Liver (tissue), 9 donors: ENCODE results near the gene PARP9. TPM values are rescaled to one million over a fixed set of nuclear protein-coding genes. Genes with fewer than 3 reads are reported as not detected.

ENCODE experiments used
- DNase-seq: peaks from one replicate; pipeline ENCODE4 v3.0.0-alpha.2; 2017; ENCODE audit warnings: low spot score
- H3K27ac ChIP-seq, 2 donors: one replicate each; pipeline ENCODE4 v1.7.0; 2013; ENCODE audit warnings: inconsistent platforms in 2 of 2, low read length in 2 of 2, control low read depth in 1 of 2, low read depth in 1 of 2, mild to moderate bottlenecking in 1 of 2
- H3K27me3 ChIP-seq, 4 donors: one replicate each; pipeline versions ENCODE4 v1.6.1 to v1.7.0; 2013; ENCODE audit warnings: low read length in 3 of 4, inconsistent platforms in 1 of 4, mild to moderate bottlenecking in 1 of 4, moderate library complexity in 1 of 4; ENCODE audit not compliant: control insufficient read depth in 4 of 4, insufficient read depth in 4 of 4
- H3K36me3 ChIP-seq, 4 donors: one replicate each; pipeline versions ENCODE4 v1.6.1 to v1.7.0; 2013; ENCODE audit warnings: low read length in 3 of 4, mild to moderate bottlenecking in 3 of 4, low read depth in 1 of 4, moderate library complexity in 1 of 4; ENCODE audit not compliant: control insufficient read depth in 4 of 4, insufficient read depth in 3 of 4
- H3K4me1 ChIP-seq, 4 donors: one replicate each; pipeline versions ENCODE4 v1.6.1 to v1.7.0; 2013; ENCODE audit warnings: low read length in 3 of 4, mild to moderate bottlenecking in 3 of 4, moderate library complexity in 1 of 4; ENCODE audit not compliant: control insufficient read depth in 4 of 4, insufficient read depth in 4 of 4
- H3K4me3 ChIP-seq, 3 donors: one replicate each; pipeline versions ENCODE4 v1.6.1 to v1.7.0; 2013; ENCODE audit warnings: low read length in 3 of 3, control low read depth in 1 of 3, low read depth in 1 of 3, mild to moderate bottlenecking in 1 of 3
- H3K9ac ChIP-seq, 2 donors: one replicate each; pipeline ENCODE4 v1.7.0; 2013; ENCODE audit warnings: low read length in 2 of 2, mild to moderate bottlenecking in 2 of 2, moderate library complexity in 2 of 2, control low read depth in 1 of 2, low read depth in 1 of 2
- H3K9me3 ChIP-seq, 4 donors: one replicate each; pipeline versions ENCODE4 v1.6.1 to v1.7.0; 2013; ENCODE audit warnings: low read length in 3 of 4; ENCODE audit not compliant: control insufficient read depth in 4 of 4
- EGR1 ChIP-seq, 2 donors: IDR thresholded peaks; 2 replicates each; pipeline ENCODE4 v1.6.1; 2016 to 2018; ENCODE audit warnings: antibody characterized with exemption in 2 of 2, low read depth in 2 of 2
- FOXA1 ChIP-seq: IDR thresholded peaks from 2 replicates; pipeline ENCODE4 v1.6.1; 2016; ENCODE audit warnings: antibody characterized with exemption
- FOXA2 ChIP-seq: IDR thresholded peaks from 2 replicates; pipeline ENCODE4 v1.6.1; 2016; ENCODE audit warnings: antibody characterized with exemption
- HNF4A ChIP-seq, 2 donors: conservative IDR thresholded peaks; 2 replicates each; pipeline ENCODE4 v1.6.1; 2016; ENCODE audit warnings: antibody characterized with exemption in 2 of 2, mild to moderate bottlenecking in 2 of 2
- HNF4G ChIP-seq: IDR thresholded peaks from 2 replicates; pipeline ENCODE4 v1.6.1; 2016; ENCODE audit warnings: antibody characterized with exemption
- JUND ChIP-seq, 2 donors: IDR thresholded peaks; 2 replicates each; pipeline ENCODE4 v1.6.1; 2016; ENCODE audit warnings: antibody characterized with exemption in 2 of 2
- NR2F2 ChIP-seq: IDR thresholded peaks from 2 replicates; pipeline ENCODE4 v1.6.1; 2016; ENCODE audit warnings: antibody characterized with exemption
- RAD21 ChIP-seq, 2 donors: IDR thresholded peaks; 2 replicates each; pipeline ENCODE4 v1.6.1; 2016; ENCODE audit warnings: antibody characterized with exemption in 2 of 2, mild to moderate bottlenecking in 2 of 2
- RXRA ChIP-seq, 2 donors: IDR thresholded peaks; 2 replicates each; pipeline ENCODE4 v1.6.1; 2017 to 2018; ENCODE audit warnings: antibody characterized with exemption in 2 of 2, mild to moderate bottlenecking in 1 of 2
- SP1 ChIP-seq: IDR thresholded peaks from 2 replicates; pipeline ENCODE4 v1.6.1; 2018; ENCODE audit warnings: antibody characterized with exemption, mild to moderate bottlenecking
- TAF1 ChIP-seq: conservative IDR thresholded peaks from 2 replicates; pipeline ENCODE4 v1.6.1; 2016; ENCODE audit warnings: antibody characterized with exemption, mild to moderate bottlenecking
- YY1 ChIP-seq: IDR thresholded peaks from 2 replicates; pipeline ENCODE4 v1.6.1; 2016; ENCODE audit warnings: antibody characterized with exemption, mild to moderate bottlenecking
- WGBS: extraction: QIAGEN DNeasy Blood & Tissue Kit; methylation state at CpG from one replicate; pipeline ENCODE4 v1.1.7; 2013; 5-methylcytosine and 5-hydroxymethylcytosine counted together
- polyA plus RNA-seq, 2 donors: library from polyadenylated mRNA; stranded (reverse) in 1 of 2; unstranded in 1 of 2; fragments of 200-250 nt in 1 of 2; fragments of >200 nt in 1 of 2; fragmentation: Nextera tagmentation in 1 of 2; extraction: Ambion mirVana in 1 of 2; gene quantifications; one replicate each; pipeline versions ENCODE4 v1.2.1 to v1.2.3, GENCODE V29; 2013 to 2015
- total RNA-seq, 2 donors: library from RNA; depleted of rRNA; stranded (reverse); fragments of >200 nt; gene quantifications; one replicate each; pipeline ENCODE4 v1.2.3, GENCODE V29; 2014
- TF ChIP-seq, protein P1 (sequence below): fragments of 150-350 bp; IDR thresholded peaks from 2 replicates; pipeline ENCODE4 v1.5.1; 2017; ENCODE audit warnings: improper control_type of control experiment, low read depth, low read length; ENCODE audit not compliant: missing input control
- TF ChIP-seq, protein P2 (sequence below): IDR thresholded peaks from 2 replicates; pipeline ENCODE4 v1.6.1; 2016; ENCODE audit warnings: antibody characterized with exemption
- TF ChIP-seq, protein P3 (sequence below): IDR thresholded peaks from 2 replicates; pipeline ENCODE4 v1.6.1; 2016; ENCODE audit warnings: antibody characterized with exemption
- TF ChIP-seq, protein P4 (sequence below): IDR thresholded peaks from 2 replicates; pipeline ENCODE4 v1.6.1; 2016; ENCODE audit warnings: antibody characterized with exemption, mild to moderate bottlenecking
- donor health status: healthy.
- donor health status: healthy.
- donor health status: healthy.
- donor health status: healthy.
- donor health status: healthy.

PARP9 gene
- total and polyA plus RNA-seq, 4 donors: 34.8 to 74.0 (median 48.9) TPM

DNA sequence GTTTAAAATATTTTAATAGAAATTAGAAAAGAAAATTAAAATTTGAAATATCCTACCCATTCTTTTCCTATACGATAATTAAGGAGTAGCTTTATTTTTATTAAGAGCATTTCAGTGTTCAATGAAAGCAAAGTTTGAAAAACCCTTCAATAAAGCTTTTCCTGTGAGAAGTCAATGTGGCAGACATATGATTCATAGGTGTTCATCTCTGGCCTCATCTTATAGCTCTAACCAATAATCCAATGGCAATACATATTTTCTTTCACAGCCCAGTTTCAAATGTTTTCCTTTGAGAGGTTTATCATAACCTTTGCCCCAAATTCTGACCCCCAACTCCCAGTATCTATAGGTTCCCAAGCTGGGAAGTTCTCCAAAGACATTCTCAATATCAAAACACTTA, 57.6 kb downstream of the PARP9 start:
- Histone ChIP-seq H3K4me1 (peaks cover 4 to 15% (median 14%) of the 10 kb centered on the region in 4 donors), H3K27ac (no peak overlapping the region), H3K9me3 (no peaks in the 10 kb centered on the region), H3K27me3 (no peaks in the 10 kb centered on the region), H3K36me3 (no peaks in the 10 kb centered on the region), H3K9ac (no peak overlapping the region), H3K4me3 (no peak overlapping the region)
- TF ChIP-seq NR2F2 (no peak), JUND (IDR thresholded peaks at IDR 0.05) (no peak), YY1 (no peak), TAF1 (no peak), HNF4A (conservative IDR thresholded peaks at IDR 0.05) (no peak), HNF4G (no peak), FOXA1 (no peak), RXRA (IDR thresholded peaks at IDR 0.05) (no peak), EGR1 (IDR thresholded peaks at IDR 0.05; ENCODE audit: low read depth in 2 of 2) (no peak)
- TF ChIP-seq, protein P1, sequence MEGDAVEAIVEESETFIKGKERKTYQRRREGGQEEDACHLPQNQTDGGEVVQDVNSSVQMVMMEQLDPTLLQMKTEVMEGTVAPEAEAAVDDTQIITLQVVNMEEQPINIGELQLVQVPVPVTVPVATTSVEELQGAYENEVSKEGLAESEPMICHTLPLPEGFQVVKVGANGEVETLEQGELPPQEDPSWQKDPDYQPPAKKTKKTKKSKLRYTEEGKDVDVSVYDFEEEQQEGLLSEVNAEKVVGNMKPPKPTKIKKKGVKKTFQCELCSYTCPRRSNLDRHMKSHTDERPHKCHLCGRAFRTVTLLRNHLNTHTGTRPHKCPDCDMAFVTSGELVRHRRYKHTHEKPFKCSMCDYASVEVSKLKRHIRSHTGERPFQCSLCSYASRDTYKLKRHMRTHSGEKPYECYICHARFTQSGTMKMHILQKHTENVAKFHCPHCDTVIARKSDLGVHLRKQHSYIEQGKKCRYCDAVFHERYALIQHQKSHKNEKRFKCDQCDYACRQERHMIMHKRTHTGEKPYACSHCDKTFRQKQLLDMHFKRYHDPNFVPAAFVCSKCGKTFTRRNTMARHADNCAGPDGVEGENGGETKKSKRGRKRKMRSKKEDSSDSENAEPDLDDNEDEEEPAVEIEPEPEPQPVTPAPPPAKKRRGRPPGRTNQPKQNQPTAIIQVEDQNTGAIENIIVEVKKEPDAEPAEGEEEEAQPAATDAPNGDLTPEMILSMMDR: no peak
- TF ChIP-seq, protein P2, sequence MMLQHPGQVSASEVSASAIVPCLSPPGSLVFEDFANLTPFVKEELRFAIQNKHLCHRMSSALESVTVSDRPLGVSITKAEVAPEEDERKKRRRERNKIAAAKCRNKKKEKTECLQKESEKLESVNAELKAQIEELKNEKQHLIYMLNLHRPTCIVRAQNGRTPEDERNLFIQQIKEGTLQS: no peak
- TF ChIP-seq, protein P3, sequence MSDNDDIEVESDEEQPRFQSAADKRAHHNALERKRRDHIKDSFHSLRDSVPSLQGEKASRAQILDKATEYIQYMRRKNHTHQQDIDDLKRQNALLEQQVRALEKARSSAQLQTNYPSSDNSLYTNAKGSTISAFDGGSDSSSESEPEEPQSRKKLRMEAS: no peak
- DNase-seq: no peak
- 96% methylated on average over 1 of the region's 1 CpG for WGBS

DNA sequence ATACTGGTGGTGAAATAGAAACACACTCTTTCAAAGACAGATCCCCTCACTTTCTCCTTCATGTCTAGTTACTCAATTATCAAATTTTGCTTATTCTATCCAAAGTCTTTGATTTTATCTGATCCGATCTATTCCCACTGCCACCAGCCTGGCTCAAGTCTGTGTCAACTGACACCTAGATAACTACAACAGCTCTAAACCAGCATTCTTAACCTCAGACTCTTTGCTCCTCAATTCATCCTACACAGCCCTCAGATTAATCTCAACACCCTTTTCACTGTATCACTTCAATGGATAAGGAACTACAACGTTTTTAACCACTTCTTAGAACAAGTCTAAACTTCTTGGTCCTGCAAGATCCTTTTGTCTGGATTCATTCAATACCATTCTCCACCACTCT, 58.4 kb downstream of the PARP9 start:
- Histone ChIP-seq H3K27ac (no peak overlapping the region), H3K9me3 (no peaks in the 10 kb centered on the region), H3K4me3 (no peak overlapping the region), H3K27me3 (no peaks in the 10 kb centered on the region), H3K9ac (no peak overlapping the region), H3K36me3 (no peaks in the 10 kb centered on the region), H3K4me1 (peaks cover 2 to 9% (median 7%) of the 10 kb centered on the region in 4 donors)
- 48% methylated on average over 2 of the region's 2 CpGs for WGBS
- no peak for DNase-seq
- TF ChIP-seq YY1: no peak
- TF ChIP-seq, protein P3: no peak
- TF ChIP-seq, protein P4, sequence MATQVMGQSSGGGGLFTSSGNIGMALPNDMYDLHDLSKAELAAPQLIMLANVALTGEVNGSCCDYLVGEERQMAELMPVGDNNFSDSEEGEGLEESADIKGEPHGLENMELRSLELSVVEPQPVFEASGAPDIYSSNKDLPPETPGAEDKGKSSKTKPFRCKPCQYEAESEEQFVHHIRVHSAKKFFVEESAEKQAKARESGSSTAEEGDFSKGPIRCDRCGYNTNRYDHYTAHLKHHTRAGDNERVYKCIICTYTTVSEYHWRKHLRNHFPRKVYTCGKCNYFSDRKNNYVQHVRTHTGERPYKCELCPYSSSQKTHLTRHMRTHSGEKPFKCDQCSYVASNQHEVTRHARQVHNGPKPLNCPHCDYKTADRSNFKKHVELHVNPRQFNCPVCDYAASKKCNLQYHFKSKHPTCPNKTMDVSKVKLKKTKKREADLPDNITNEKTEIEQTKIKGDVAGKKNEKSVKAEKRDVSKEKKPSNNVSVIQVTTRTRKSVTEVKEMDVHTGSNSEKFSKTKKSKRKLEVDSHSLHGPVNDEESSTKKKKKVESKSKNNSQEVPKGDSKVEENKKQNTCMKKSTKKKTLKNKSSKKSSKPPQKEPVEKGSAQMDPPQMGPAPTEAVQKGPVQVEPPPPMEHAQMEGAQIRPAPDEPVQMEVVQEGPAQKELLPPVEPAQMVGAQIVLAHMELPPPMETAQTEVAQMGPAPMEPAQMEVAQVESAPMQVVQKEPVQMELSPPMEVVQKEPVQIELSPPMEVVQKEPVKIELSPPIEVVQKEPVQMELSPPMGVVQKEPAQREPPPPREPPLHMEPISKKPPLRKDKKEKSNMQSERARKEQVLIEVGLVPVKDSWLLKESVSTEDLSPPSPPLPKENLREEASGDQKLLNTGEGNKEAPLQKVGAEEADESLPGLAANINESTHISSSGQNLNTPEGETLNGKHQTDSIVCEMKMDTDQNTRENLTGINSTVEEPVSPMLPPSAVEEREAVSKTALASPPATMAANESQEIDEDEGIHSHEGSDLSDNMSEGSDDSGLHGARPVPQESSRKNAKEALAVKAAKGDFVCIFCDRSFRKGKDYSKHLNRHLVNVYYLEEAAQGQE: no peak
- TF ChIP-seq FOXA2: no peak
- TF ChIP-seq RAD21 (IDR thresholded peaks at IDR 0.05): no peak
- no peak for TF ChIP-seq SP1
